SK-N-MC (cell line): Measurements from ENCODE around the gene CACNB2.

Source experiments
- EZH2 ChIP-seq: fragments of 200-600 bp; sonication (generic); IDR thresholded peaks from one replicate; pipeline ENCODE4 v1.6.1; 2017; ENCODE audit warnings: antibody characterized with exemption
- FOXP2 ChIP-seq: optimal IDR thresholded peaks from 2 replicates; pipeline ENCODE3; 2011; ENCODE audit warnings: mild to moderate bottlenecking, moderate library complexity; ENCODE audit not compliant: insufficient read depth; ENCODE audit errors: extremely low read length, control extremely low read depth

DNA sequence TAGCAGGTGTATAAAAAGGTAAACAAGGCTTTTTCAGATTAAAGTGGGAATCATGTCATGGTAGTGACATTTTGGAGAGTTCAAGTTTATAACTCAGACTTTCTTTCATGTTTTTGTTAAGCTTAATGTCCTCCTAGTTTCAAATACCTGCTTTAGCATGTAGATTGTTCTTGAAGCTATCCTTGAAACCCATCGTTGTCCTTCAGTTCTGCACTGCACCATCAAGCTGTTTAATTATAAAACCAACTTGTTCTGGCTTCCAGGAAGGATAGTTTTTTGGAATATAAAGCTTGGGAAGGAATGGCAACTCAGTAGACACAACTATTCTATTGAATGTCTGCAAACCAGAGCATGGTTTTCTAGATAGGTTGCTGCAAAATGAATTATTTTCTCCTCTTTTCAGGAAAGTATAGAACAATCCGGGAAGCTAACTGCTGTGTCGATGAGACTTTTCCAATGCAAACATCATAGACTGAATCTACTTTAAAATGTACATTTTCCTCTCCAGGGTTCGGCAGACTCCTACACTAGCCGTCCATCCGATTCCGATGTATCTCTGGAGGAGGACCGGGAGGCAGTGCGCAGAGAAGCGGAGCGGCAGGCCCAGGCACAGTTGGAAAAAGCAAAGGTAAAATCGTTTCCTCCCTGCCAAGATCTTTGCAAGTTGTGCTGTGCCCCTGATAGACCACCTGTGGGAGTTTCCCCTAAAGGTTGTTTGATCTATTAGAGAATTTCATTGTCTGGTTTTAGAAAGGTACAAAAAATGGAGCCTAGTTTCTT, 261.4 kb downstream of the CACNB2 start:
- no peak for TF ChIP-seq FOXP2
- no peak for TF ChIP-seq EZH2
